Fibroblast of the aortic adventitia (primary cell): ENCODE data around the gene SNCB. TPM values are rescaled to one million over a fixed set of nuclear protein-coding genes. Genes with fewer than 3 reads are reported as not detected.
"Not testable (repeated sequence)": the region's sequence is repeated elsewhere in the genome, so short reads cannot be mapped to it uniquely, and the experiment has no call there.

Experiments used
- DNase-seq: peaks from one replicate; pipeline ENCODE4 v3.0.0-alpha.2; 2010; ENCODE audit warnings: low read depth
- H3K4me3 ChIP-seq: 2 replicates; pipeline ENCODE4 v1.5.1; 2011; ENCODE audit warnings: low read depth, mild to moderate bottlenecking, control low read depth, low read length, moderate library complexity
- CTCF ChIP-seq: IDR thresholded peaks from 2 replicates; pipeline ENCODE4 v1.5.1; 2011; ENCODE audit warnings: mild to moderate bottlenecking, low read length, control low read depth, inconsistent platforms; ENCODE audit not compliant: insufficient read depth
- total RNA-seq: library from RNA; depleted of rRNA; stranded (reverse); fragments of >200 nt; gene quantifications from 2 replicates; pipeline ENCODE4 v1.2.3, GENCODE V29; 2012; ENCODE audit warnings: low replicate concordance

SNCB gene
- total RNA-seq, 1 donor = not detected

GRCh38 chr5:176596069-176596644, 34.2 kb downstream of the SNCB start:
- DNase-seq = no peak
- TF ChIP-seq CTCF = no peak
- H3K4me3 ChIP-seq = no peak overlapping the region

DNA sequence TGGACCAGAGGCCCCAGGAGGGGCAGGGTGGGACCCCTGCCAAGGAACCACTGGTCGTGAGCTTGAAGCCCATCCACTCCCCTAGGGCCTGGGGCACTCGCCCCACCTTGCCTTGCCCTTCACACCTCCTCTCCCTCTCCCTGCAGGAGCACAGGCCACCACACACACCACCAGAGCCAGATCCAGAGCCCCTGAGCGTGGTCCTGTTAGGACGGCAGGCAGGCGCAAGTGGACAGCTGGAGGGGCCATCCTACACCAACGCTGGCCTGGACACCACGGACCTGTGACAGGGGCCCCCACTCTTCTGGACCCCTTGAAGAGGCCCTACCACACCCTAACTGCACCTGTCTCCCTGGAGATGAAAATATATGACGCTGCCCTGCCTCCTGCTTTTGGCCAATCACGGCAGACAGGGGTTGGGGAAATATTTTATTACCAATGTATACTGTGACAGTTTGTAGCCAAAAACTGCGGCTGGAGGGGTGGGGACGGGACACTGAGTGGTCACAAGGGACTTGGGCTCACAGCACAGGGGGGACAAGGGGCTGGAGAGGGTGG, 34.9 kb downstream of the SNCB start:
- TF ChIP-seq CTCF = no peak
- no peak overlapping the region for H3K4me3 ChIP-seq
- no peak for DNase-seq

GRCh38 chr5:176594554-176594953, 35.8 kb downstream of the SNCB start:
- no peak for DNase-seq
- no peak overlapping the region for H3K4me3 ChIP-seq
- TF ChIP-seq CTCF = no peak

GRCh38 chr5:176593273-176593869, 37.0 kb downstream of the SNCB start:
- no peak overlapping the region for H3K4me3 ChIP-seq
- no peak for DNase-seq
- TF ChIP-seq CTCF = no peak

DNA sequence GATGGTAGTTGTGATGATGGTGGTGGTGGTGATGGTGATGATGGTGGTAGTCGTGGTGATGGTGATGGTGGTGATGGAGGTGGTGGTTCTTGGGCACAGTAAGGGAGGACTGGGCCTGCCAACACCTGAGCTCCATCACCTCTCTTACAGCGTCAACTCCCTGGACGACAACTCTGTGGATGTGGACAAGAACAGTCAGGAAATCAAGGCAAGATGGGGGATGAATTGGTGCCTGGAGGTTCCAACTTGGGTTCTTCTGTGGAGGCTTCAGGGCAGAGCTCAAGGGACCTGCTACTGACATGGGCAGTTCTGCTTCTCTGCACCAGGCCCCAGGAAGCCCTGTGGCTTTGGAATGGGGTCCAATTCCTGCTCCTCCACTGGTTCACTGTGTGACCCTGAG, 37.8 kb downstream of the SNCB start:
- DNase-seq = no peak
- TF ChIP-seq CTCF = no peak
- no peak overlapping the region for H3K4me3 ChIP-seq

- not testable (repeated sequence) for H3K4me3 ChIP-seq, DNase-seq
Measured at GRCh38 chr5:176591667-176592066, 38.7 kb downstream of the SNCB start.

- no peak for DNase-seq
- H3K4me3 ChIP-seq = no peak overlapping the region
- no peak for TF ChIP-seq CTCF
Measured at GRCh38 chr5:176590035-176590717, 40.2 kb downstream of the SNCB start.
